HG03558 (cell line): Measurements from ENCODE around the gene STARD7.

Experiments used
- ATAC-seq: cut with Tn5 transposase; IDR thresholded peaks from one replicate; pipeline ENCODE4 v1.9.1; 2021; ENCODE audit warnings: moderate number of reproducible peaks; ENCODE audit not compliant: unreplicated experiment; ENCODE audit errors: extremely low read depth

STARD7 gene

DNA sequence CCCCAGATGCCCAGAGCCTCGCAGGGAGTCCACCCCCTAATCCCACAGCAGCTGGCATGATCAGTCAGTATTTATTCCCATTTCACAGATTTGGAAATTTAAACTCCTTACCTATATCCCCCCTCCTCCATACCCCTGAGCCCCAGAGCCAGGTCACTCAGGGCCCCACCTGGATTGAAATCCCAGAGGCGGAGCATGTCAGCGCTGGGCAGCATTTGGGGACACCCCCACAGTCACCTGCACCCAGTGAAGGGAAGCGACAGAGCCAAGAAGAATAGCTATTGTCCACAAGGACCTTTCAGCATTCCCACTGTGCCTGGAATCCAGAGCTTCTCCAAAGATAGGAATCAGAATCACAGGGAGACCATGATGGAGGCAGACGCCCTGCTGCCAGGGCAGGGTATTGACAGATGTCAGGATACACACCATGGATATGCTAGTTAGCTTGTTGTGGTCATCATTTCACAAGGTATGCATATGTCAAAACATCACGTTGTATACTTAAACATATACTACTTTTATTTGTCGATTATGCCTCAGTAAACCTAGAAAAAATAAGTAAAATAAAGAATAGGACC is 69.4 kb downstream of the STARD7 start:
- ATAC-seq, result no peak

DNA sequence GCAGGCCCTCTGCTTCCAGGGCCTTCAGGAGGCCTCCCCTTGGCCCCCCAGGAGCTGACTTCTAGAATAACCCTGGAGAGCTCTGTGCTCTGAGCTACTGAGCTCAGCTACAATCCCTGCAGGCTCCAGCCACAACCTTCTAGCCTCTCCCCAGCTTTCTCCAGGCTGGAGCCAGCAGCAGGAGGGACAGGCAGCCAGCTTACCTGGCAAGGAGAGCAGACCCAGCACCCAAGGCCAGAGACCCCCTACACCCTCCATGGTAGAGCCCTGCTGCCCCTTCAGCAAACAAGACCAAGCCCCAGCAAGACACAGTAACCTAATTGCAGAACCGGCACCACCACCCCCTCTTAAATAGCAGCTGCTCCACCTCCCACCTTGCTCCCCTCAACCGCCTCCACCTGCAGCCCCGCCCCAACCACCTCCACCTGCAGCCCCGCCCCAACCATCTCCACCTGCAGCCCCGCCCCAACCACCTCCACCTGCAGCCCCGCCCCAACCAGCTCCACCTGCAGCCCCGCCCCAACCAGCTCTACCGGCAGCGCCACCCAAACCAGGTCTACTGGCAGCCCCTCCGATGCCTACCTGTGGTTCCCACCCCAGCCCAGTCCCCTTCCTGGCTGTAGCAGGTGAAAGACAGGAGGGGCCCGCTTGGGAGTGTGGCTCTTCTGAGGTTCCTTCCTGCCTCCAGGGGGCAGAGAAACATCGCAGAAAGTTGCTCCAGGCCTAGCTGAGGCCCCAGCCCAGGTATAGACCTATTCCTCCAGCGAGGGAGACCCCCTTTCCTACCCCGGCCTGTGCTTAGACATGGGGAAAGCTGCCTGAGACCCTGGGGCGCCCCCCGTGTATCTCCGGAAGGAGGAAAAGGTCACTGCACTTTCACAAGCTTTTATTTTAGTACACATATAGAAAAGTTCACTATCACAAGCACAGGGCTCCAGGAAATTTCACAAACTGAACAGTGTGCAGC is 70.2 kb downstream of the STARD7 start, which contains the start of gene ASTL:
TSS of gene ASTL (minus strand) at position 324 of the 967 bp plus-strand sequence. CDS start at position 258, 66 bp downstream.
- no peak for ATAC-seq

DNA sequence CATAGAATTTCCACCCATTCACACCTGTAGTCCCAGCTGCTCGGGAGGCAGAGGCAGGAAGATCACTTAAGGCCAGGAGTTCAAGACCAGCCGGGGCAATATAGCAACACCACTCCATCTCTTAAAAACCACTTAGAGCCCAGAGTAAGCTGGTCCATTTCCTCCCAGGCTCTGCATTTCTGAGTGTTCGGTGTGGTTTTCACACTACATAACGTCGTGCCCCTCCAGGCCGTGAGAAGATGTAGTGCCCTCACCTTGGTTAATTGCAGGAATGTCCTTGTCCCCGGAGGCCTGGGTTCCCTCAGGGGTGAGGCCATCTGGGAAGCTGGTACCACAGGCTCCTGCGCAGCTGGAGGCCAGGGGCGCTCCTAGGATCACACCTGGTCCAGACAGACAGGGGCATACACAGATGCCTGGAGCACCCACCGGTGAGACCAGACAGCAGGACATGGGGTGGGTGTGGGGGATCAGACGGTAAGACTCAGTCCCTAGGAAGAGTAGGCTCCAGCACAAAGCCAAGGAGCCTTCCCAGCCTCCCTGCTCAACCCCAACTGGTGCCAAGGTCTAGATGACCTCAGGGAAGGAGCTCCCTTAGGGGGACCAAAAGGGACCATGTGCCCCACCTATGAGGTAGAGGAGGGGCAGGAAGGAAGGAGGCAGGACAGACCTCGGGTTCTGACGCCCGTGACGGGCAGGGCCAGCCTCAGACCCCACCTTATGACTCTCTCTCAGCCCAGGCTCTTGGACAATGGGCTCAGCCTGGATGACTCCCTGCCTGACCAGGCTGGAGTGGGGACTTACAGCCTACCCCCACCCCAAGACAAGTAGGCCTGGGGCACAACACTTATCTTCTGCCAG is 71.1 kb downstream of the STARD7 start:
- ATAC-seq, result no peak

DNA sequence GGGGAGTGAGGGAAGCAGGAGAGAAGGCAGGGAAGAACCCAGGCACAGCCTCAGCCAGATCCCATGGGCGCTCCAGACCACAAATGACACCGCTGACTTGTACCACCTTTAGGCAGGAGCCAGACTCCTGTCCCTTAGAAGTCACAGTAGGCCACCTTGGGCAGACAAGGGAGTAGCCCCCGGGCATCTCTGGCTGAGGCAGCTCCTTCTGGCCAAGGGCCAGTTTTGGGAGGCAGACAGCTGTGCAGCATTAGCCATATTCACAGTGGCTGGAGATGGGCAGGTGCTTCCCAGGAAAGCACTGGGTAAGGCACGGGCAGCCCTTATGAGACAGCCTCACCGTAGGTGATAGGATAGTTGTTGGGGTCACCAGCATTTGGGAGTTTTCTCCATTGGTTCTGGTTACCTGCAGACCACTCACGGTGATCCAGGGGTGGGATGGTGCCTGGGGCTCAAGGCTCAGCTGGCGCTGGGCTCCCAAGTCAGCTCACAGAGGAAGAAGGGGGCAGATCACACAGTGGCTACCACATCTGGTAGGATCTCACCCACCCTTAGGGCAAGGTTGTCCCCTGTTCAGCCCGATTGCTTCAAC is 72.4 kb downstream of the STARD7 start:
- ATAC-seq, result no peak

DNA sequence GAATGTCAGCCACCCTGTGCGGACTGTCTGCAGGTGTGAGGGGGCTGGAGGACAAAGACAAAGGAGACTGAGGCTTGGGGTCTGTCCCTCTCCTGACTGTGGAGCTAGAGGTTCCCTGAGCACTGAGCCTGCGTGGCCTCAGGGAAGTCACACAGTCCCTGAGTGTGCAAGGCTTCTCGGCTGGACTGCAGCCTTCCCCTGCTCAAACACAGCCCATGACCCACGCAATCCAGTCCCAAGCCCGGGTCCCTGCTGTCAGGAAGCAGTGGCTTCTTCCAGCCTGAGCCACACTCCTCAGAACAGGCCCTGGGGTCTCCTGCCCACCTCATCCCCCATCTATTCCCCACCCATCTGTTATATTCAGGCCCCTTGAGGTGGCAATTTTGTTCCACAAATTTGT is 73.0 kb downstream of the STARD7 start:
- ATAC-seq, result no peak

DNA sequence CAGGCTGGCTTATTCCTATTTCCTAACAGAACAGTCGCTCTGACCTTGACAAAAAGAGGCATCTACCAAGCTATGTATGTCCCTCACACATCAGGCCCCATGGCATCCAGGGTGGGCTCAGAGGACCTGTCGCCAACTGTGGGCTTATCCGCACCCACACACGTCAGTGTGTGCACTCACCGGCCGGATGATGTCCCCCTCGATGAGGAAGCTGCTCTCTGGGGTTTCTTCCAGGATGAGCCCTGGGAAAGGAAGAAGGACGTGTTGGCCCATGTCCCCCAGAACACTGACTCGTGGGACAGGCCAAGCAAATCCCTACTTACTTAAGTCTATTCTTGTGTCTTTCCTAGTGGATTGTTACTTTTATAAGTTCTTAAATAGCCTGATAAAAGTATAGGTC is 73.5 kb downstream of the STARD7 start:
- ATAC-seq, result no peak
